Endodermal cell (in vitro differentiated cells): ENCODE data around the gene KRTCAP2. TPM values are rescaled to one million over a fixed set of nuclear protein-coding genes. Genes with fewer than 3 reads are reported as not detected.
"Not testable (repeated sequence)": the region's sequence is repeated elsewhere in the genome, so short reads cannot be mapped to it uniquely, and the experiment has no call there.

Experiments
- DNase-seq: peaks from one replicate; pipeline ENCODE4 v3.0.0-alpha.2; 2017
- H3K27ac ChIP-seq: 2 replicates; pipeline ENCODE4 v1.5.1; 2013; ENCODE audit warnings: mild to moderate bottlenecking, low read depth, low read length, moderate library complexity
- H3K27me3 ChIP-seq: 2 replicates; pipeline ENCODE4 v1.6.1; 2013; ENCODE audit warnings: mild to moderate bottlenecking, low read length, moderate library complexity; ENCODE audit not compliant: insufficient read depth, control insufficient read depth, poor library complexity, severe bottlenecking
- H3K36me3 ChIP-seq: 2 replicates; pipeline ENCODE4 v1.7.0; 2013; ENCODE audit warnings: mild to moderate bottlenecking, low read length, moderate library complexity; ENCODE audit not compliant: control insufficient read depth, insufficient read depth
- H3K4me1 ChIP-seq: one replicate; pipeline ENCODE4 v1.7.0; 2013; ENCODE audit warnings: low read length; ENCODE audit not compliant: control insufficient read depth, insufficient read depth
- H3K4me3 ChIP-seq: 2 replicates; pipeline ENCODE4 v1.5.1; 2013; ENCODE audit warnings: mild to moderate bottlenecking, low read length, moderate library complexity
- H3K9ac ChIP-seq: 2 replicates; pipeline ENCODE4 v1.6.1; 2013; ENCODE audit warnings: mild to moderate bottlenecking, low read length, moderate library complexity; ENCODE audit not compliant: poor library complexity, severe bottlenecking; ENCODE audit errors: extremely low read depth
- H3K9me3 ChIP-seq: 2 replicates; pipeline ENCODE4 v1.6.1; 2013; ENCODE audit warnings: mild to moderate bottlenecking, low read length, moderate library complexity; ENCODE audit not compliant: control insufficient read depth
- H3K27ac Mint-ChIP-seq: 2 replicates; pipeline ENCODE4 v1.8.0; 2020; ENCODE audit warnings: mixed read lengths
- H3K27me3 Mint-ChIP-seq: 2 replicates; pipeline ENCODE4 v1.8.0; 2021; ENCODE audit warnings: mild to moderate bottlenecking, mixed read lengths; ENCODE audit not compliant: insufficient read depth
- H3K36me3 Mint-ChIP-seq: 2 replicates; pipeline ENCODE4 v1.8.0; 2020; ENCODE audit warnings: low read depth, mixed read lengths
- H3K4me1 Mint-ChIP-seq: 2 replicates; pipeline ENCODE4 v1.8.0; 2020; ENCODE audit warnings: mixed read lengths
- H3K4me3 Mint-ChIP-seq: 2 replicates; pipeline ENCODE4 v1.8.0; 2020; ENCODE audit warnings: mild to moderate bottlenecking, moderate library complexity, mixed read lengths
- H3K9me3 Mint-ChIP-seq: 2 replicates; pipeline ENCODE4 v1.8.0; 2020; ENCODE audit warnings: mild to moderate bottlenecking, mixed read lengths
- WGBS, 2 experiments: methylation state at CpG; one replicate each; pipeline versions ENCODE4 v1.1.5 to v1.1.7; 2013; ENCODE audit warnings: missing lambda C conversion rate in 2 of 2, mixed read lengths in 1 of 2; ENCODE audit not compliant: insufficient coverage in 1 of 2, insufficient read length in 1 of 2; 5-methylcytosine and 5-hydroxymethylcytosine counted together
- total RNA-seq, 2 donors: library from RNA; stranded (reverse); fragmentation: NEBNext Ultra II Directional in 1 of 2; extraction: Animal tissue kit (Norgen Biotek cat#: 25700) in 1 of 2; gene quantifications; 2 replicates in 1 of 2; 3 replicates in 1 of 2; pipeline ENCODE4 v1.2.1, GENCODE V29; 2021
- TF ChIP-seq, protein P1 (sequence below): fragments of 200-600 bp; sonication (generic); conservative IDR thresholded peaks from 2 replicates; pipeline ENCODE4 v1.5.0; 2021; ENCODE audit warnings: antibody characterized with exemption, mild to moderate bottlenecking

The KRTCAP2 gene
- total RNA-seq, 2 donors from 2014 or later, result 143 to 152 TPM

DNA sequence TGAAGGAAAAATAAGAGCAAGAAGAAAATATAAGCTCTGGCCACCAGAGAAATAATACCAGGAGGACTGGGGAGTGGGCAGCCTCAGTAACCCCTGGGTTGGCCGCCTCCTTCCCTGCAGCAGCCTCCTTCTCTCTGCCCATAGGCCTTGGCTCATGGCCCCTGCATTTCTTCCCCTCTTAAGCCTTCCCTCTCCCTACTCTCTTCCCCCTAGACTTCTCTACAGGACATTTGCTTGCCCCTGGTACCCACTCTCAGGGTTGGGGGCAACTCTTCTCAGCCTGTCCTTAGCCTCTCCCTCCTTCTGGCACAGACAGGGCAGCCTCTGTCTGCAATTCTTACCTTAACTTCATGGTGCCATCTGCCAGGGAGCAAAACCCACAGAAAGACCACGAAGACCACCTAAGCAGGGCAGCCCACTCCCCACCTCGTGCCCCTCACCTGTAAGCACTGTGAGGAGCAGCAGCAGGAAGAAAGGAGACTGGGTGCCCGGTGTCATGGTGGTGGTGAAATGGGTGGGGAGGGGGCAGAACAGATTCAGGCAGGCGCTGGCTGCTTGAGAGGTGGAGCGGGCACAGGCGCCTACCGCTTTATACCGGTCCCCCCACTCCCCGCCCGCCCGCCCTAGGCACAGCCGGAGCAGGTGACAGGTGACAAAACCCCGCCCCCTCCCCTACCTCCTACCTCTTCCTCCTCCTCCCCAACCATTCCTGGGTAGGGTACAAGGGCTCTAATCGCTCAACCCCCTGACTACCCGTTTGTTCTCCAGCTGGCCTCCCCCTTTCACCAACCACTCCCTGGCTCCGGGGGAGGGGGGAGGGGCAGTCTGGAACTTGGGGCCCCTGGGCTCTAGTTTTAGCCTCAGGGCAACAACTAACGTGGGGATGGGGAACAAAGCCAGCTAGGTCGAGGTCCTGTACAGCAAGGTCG is 19.5 kb upstream of the KRTCAP2 start:
- TF ChIP-seq, protein P1, sequence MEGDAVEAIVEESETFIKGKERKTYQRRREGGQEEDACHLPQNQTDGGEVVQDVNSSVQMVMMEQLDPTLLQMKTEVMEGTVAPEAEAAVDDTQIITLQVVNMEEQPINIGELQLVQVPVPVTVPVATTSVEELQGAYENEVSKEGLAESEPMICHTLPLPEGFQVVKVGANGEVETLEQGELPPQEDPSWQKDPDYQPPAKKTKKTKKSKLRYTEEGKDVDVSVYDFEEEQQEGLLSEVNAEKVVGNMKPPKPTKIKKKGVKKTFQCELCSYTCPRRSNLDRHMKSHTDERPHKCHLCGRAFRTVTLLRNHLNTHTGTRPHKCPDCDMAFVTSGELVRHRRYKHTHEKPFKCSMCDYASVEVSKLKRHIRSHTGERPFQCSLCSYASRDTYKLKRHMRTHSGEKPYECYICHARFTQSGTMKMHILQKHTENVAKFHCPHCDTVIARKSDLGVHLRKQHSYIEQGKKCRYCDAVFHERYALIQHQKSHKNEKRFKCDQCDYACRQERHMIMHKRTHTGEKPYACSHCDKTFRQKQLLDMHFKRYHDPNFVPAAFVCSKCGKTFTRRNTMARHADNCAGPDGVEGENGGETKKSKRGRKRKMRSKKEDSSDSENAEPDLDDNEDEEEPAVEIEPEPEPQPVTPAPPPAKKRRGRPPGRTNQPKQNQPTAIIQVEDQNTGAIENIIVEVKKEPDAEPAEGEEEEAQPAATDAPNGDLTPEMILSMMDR, result no peak
- Mint-ChIP-seq H3K4me1 (peaks cover 21% of the 10 kb centered on the region), H3K4me3 (peak overlapping the region; percentile 87), H3K36me3 (peaks cover 11% of the 10 kb centered on the region), H3K9me3 (no peaks in the 10 kb centered on the region), H3K27me3 (peaks cover 5% of the 10 kb centered on the region), H3K27ac (peak overlapping the region; percentile 95)
- DNase-seq, result peak; percentile 83
- peaks cover 6% of the 10 kb centered on the region for H3K36me3 ChIP-seq
- no peak overlapping the region for H3K9ac ChIP-seq
- peak overlapping the region; percentile 79 for H3K4me3 ChIP-seq
- peak overlapping the region; percentile 93 for H3K27ac ChIP-seq
- no peaks in the 10 kb centered on the region for H3K27me3 ChIP-seq
- no peaks in the 10 kb centered on the region for H3K4me1 ChIP-seq
- H3K9me3 ChIP-seq, result no peaks in the 10 kb centered on the region
- 53 to 100% methylated on average over 1 to 14 of the region's 20 CpGs for WGBS, 2 experiments

DNA sequence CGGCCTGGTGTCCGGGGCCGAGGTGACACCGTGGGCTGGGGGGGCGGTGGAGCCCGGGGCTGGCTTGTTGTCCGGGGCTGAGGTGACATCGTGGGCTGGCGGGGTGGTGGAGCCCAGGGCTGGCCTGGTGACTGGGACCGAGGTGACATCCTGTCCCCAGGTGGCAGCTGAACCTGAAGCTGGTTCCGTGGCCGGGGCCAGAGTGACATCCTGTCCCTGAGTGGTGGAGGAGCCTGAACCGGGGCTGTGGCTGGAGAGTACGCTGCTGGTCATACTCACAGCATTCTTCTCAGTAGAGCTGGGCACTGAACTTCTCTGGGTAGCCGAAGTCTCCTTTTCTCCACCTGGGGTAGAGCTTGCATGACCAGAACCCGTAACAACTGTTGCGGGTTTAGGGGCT is 18.8 kb upstream of the KRTCAP2 start:
- no peak overlapping the region for H3K27ac Mint-ChIP-seq
- Histone ChIP-seq H3K9ac (no peak overlapping the region), H3K27me3 (no peaks in the 10 kb centered on the region), H3K9me3 (no peaks in the 10 kb centered on the region), H3K27ac (no peak overlapping the region), H3K4me3 (no peak overlapping the region), H3K36me3 (peaks cover under 1% of the 10 kb centered on the region), H3K4me1 (no peaks in the 10 kb centered on the region)
- no peaks in the 10 kb centered on the region for H3K9me3 Mint-ChIP-seq
- TF ChIP-seq, protein P1, result no peak
- WGBS, 2 experiments, result 92 to 96% methylated on average over 11 to 17 of the region's 17 CpGs
- H3K4me1 Mint-ChIP-seq, result peaks cover 25% of the 10 kb centered on the region
- no peak overlapping the region for H3K4me3 Mint-ChIP-seq
- DNase-seq, result no peak
- peaks cover 5% of the 10 kb centered on the region for H3K36me3 Mint-ChIP-seq
- H3K27me3 Mint-ChIP-seq, result peaks cover 5% of the 10 kb centered on the region

DNA sequence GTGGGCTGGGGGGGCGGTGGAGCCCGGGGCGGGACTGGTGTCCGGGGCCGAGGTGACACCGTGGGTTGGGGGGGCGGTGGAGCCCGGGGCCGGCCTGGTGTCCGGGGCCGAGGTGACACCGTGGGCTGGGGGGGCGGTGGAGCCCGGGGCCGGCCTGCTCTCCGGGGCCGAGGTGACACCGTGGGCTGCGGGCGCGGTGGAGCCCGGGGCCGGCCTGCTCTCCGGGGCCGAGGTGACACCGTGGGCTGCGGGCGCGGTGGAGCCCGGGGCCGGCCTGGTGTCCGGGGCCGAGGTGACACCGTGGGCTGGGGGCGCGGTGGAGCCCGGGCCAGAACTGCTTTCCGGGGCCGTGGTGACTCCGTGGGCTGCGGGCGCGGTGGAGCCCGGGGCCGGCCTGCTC is 16.8 kb upstream of the KRTCAP2 start:
- not testable (repeated sequence) for H3K4me3 Mint-ChIP-seq, DNase-seq, H3K9me3 ChIP-seq, H3K4me3 ChIP-seq, H3K27me3 Mint-ChIP-seq, H3K9ac ChIP-seq, H3K36me3 ChIP-seq, H3K27ac ChIP-seq, H3K27me3 ChIP-seq, H3K9me3 Mint-ChIP-seq, H3K27ac Mint-ChIP-seq, H3K36me3 Mint-ChIP-seq
- peaks cover 35% of the 10 kb centered on the region for H3K4me1 Mint-ChIP-seq
- 93 to 98% methylated on average over 13 to 21 of the region's 45 CpGs for WGBS, 2 experiments
- peaks cover 16% of the 10 kb centered on the region for H3K4me1 ChIP-seq
